Spleen (tissue), 11 donors: ENCODE data around the gene CENPH. TPM values are rescaled to one million over a fixed set of nuclear protein-coding genes. Genes with fewer than 3 reads are reported as not detected.

Experiments
- DNase-seq: peaks from one replicate; pipeline ENCODE4 v3.0.0-alpha.2; 2020
- H3K27ac ChIP-seq, 8 donors: fragments of 200-600 bp; sonication (generic) in 7 of 8; 1 replicate in 4 of 8; 2 replicates in 4 of 8; pipeline versions ENCODE4 v1.5.0 to v1.8.0; 2016 to 2021; ENCODE audit warnings: inconsistent platforms in 4 of 8, mild to moderate bottlenecking in 4 of 8, moderate library complexity in 1 of 8
- H3K27me3 ChIP-seq, 7 donors: fragments of 200-600 bp; sonication (generic) in 6 of 7; replicated peaks in 1 of 7; 1 replicate in 4 of 7; 2 replicates in 3 of 7; pipeline versions ENCODE4 v1.5.0 to v1.8.0; 2016 to 2021; ENCODE audit warnings: inconsistent platforms in 3 of 7, mild to moderate bottlenecking in 1 of 7
- H3K36me3 ChIP-seq, 6 donors: fragments of 200-600 bp; sonication (generic) in 5 of 6; 1 replicate in 4 of 6; 2 replicates in 2 of 6; pipeline versions ENCODE4 v1.5.0 to v1.8.0; 2016 to 2021; ENCODE audit warnings: inconsistent platforms in 2 of 6
- H3K4me1 ChIP-seq, 6 donors: fragments of 200-600 bp; sonication (generic) in 5 of 6; 1 replicate in 3 of 6; 2 replicates in 3 of 6; pipeline versions ENCODE4 v1.5.0 to v1.8.0; 2016 to 2021; ENCODE audit warnings: inconsistent platforms in 3 of 6
- H3K4me3 ChIP-seq, 8 donors: fragments of 200-600 bp; sonication (generic) in 7 of 8; 1 replicate in 4 of 8; 2 replicates in 4 of 8; pipeline versions ENCODE4 v1.5.0 to v1.8.0; 2016 to 2021; ENCODE audit warnings: inconsistent platforms in 4 of 8, mild to moderate bottlenecking in 4 of 8, moderate library complexity in 2 of 8
- H3K9me3 ChIP-seq, 8 donors: fragments of 200-600 bp; sonication (generic) in 7 of 8; 1 replicate in 4 of 8; 2 replicates in 4 of 8; pipeline versions ENCODE4 v1.5.0 to v1.8.0; 2016 to 2021; ENCODE audit warnings: inconsistent platforms in 4 of 8
- CTCF ChIP-seq, 11 experiments: fragments of 200-600 bp in 7 of 11; fragments of 450-650 bp in 4 of 11; sonication (generic) in 4 of 11; IDR thresholded peaks in 8 of 11; conservative IDR thresholded peaks in 3 of 11; 1 replicate in 7 of 11; 2 replicates in 4 of 11; pipeline versions ENCODE4 v1.4.0 to v1.8.0; 2016 to 2021; ENCODE audit warnings: antibody characterized with exemption in 11 of 11, inconsistent platforms in 4 of 11, mild to moderate bottlenecking in 1 of 11
- POLR2A ChIP-seq, 3 donors: fragments of 450-650 bp; IDR thresholded peaks; one replicate each; pipeline ENCODE4 v1.5.1; 2017; ENCODE audit warnings: antibody characterized with exemption in 3 of 3, mild to moderate bottlenecking in 1 of 3
- POLR2AphosphoS5 ChIP-seq, 3 donors: sonication (generic); formaldehyde crosslinking; IDR thresholded peaks; one replicate each; pipeline ENCODE4 v1.5.1; 2017; ENCODE audit warnings: antibody characterized with exemption in 3 of 3
- WGBS, 5 donors: extraction: QIAGEN DNeasy Blood & Tissue Kit in 3 of 5; methylation state at CpG; one replicate each; pipeline versions ENCODE4 v1.1.5 to v1.1.7; 2013 to 2018; 5-methylcytosine and 5-hydroxymethylcytosine counted together
- intact Hi-C: fragments of 100-400 bp; cut with DNase I; formaldehyde crosslinking; loops from one replicate; pipeline ENCODE4 v1.15.0; 2023; ENCODE audit warnings: low total_unique reads
- polyA plus RNA-seq, 3 donors: library from polyadenylated mRNA; stranded (reverse); fragments of 200-250 nt; gene quantifications; one replicate each; pipeline ENCODE4 v1.2.1, GENCODE V29; 2013
- total RNA-seq, 7 donors: library from RNA; depleted of rRNA in 3 of 7; stranded (reverse); fragments of >200 nt in 3 of 7; fragmentation: NEBNext Ultra II Directional in 4 of 7; extraction: Animal tissue kit (Norgen Biotek cat#: 25700) in 4 of 7; gene quantifications; one replicate each; pipeline versions ENCODE4 v1.1.0 to v1.2.1, GENCODE V29; 2016 to 2021
- donor health status: healthy with polysubstance abuse.
- donor health status: DM: no; HTN: no; CAD: no; lungs with moderate emphysema.
- donor health status: DM: no; HTN: no; CAD: no.
- donor health status: Bipolar disorder and iron deficiency.
- donor health status: healthy.
- donor health status: DM: no; HTN: no; CAD: no.
- donor health status: DM: yes; HTN: yes; CAD: no.

The CENPH gene
- total and polyA plus RNA-seq, 10 donors, result 4.7 to 15.6 (median 8.1) TPM

GRCh38 chr5:69158039-69158438, 31.3 kb upstream of the CENPH start:
- intact Hi-C loops, result no loop called here
- 92 to 99% (median 97%) methylated on average over 3 of the region's 3 CpGs for WGBS, 5 donors
- no peak for DNase-seq

GRCh38 chr5:69160651-69161050, 28.7 kb upstream of the CENPH start:
- Histone ChIP-seq H3K9me3 (no peaks in the 10 kb centered on the region), H3K36me3 (no peaks in the 10 kb centered on the region), H3K4me1 (peaks cover 0 to under 1% (median 0%) of the 10 kb centered on the region in 6 donors), H3K27me3 (no peaks in the 10 kb centered on the region), H3K27ac (no peak overlapping the region), H3K4me3 (no peak overlapping the region)
- intact Hi-C loops, result loop anchor here (10.0 kb wide), 1 partner anchor 174 kb away; the partner anchor contains the start of gene CCDC125
- no peak for TF ChIP-seq CTCF (IDR thresholded peaks at IDR 0.05 in 8 of 11, conservative IDR thresholded peaks at IDR 0.05 in 3 of 11)
- TF ChIP-seq POLR2A (IDR thresholded peaks at IDR 0.05), result no peak
- TF ChIP-seq POLR2AphosphoS5 (IDR thresholded peaks at IDR 0.05), result no peak
- 92 to 96% (median 94%) methylated on average over 16 of the region's 16 CpGs for WGBS, 5 donors
- DNase-seq, result no peak

More at GRCh38 chr5:69158039-69158438, 31.3 kb upstream of the CENPH start:
- H3K4me3 ChIP-seq, result no peak overlapping the region
- no peaks in the 10 kb centered on the region for H3K27me3 ChIP-seq
- H3K9me3 ChIP-seq, result no peaks in the 10 kb centered on the region
- no peaks in the 10 kb centered on the region for H3K36me3 ChIP-seq
- H3K4me1 ChIP-seq, result no peaks in the 10 kb centered on the region
- no peak for TF ChIP-seq CTCF (IDR thresholded peaks at IDR 0.05 in 8 of 11, conservative IDR thresholded peaks at IDR 0.05 in 3 of 11)
- TF ChIP-seq POLR2A (IDR thresholded peaks at IDR 0.05), result no peak
- TF ChIP-seq POLR2AphosphoS5 (IDR thresholded peaks at IDR 0.05), result no peak
- no peak overlapping the region for H3K27ac ChIP-seq

GRCh38 chr5:69166686-69167492, 22.5 kb upstream of the CENPH start, which contains the start of gene CCNB1:
TSS of gene CCNB1 (plus strand) at chr5:69167150. CDS start at chr5:69167263, 113 bp downstream.
- TF ChIP-seq CTCF (IDR thresholded peaks at IDR 0.05 in 8 of 11, conservative IDR thresholded peaks at IDR 0.05 in 3 of 11), result peak in 2 of 11 experiments; percentile 32 to 34
- TF ChIP-seq POLR2AphosphoS5 (IDR thresholded peaks at IDR 0.05), result peak; percentile 84 to 89 (median 89)
- no peak for TF ChIP-seq POLR2A (IDR thresholded peaks at IDR 0.05)

GRCh38 chr5:69167493-69167855, 21.9 kb upstream of the CENPH start:
- Histone ChIP-seq H3K9me3 (no peaks in the 10 kb centered on the region), H3K4me1 (peaks cover 6 to 30% (median 24%) of the 10 kb centered on the region in 6 donors), H3K36me3 (peaks cover 0 to 32% (median 4%) of the 10 kb centered on the region in 6 donors), H3K27me3 (no peaks in the 10 kb centered on the region), H3K27ac (peak overlapping the region in 6 of 8 donors; percentile 37 to 80 (median 69)), H3K4me3 (peak overlapping the region; percentile 81 to 93 (median 87))
- no peak for DNase-seq
- intact Hi-C loops, result loop anchor here (10.0 kb wide), 1 partner anchor 167 kb away; the partner anchor contains the start of gene CCDC125
- 1 to 3% (median 1%) methylated on average over 11 of the region's 11 CpGs for WGBS, 5 donors
- TF ChIP-seq CTCF (IDR thresholded peaks at IDR 0.05 in 8 of 11, conservative IDR thresholded peaks at IDR 0.05 in 3 of 11), result no peak

More at GRCh38 chr5:69166686-69167492, 22.5 kb upstream of the CENPH start, which contains the start of gene CCNB1:
- peak; percentile 100 for DNase-seq
- Histone ChIP-seq H3K9me3 (no peaks in the 10 kb centered on the region), H3K27me3 (no peaks in the 10 kb centered on the region), H3K4me1 (peaks cover 6 to 30% (median 24%) of the 10 kb centered on the region in 6 donors), H3K27ac (peak within 1 kb of the TSS; percentile 27 to 80 (median 68)), H3K36me3 (peaks cover 0 to 26% (median under 1%) of the 10 kb centered on the region in 6 donors), H3K4me3 (peak within 1 kb of the TSS; percentile 81 to 93 (median 87))
- 1 to 2% (median 2%) methylated on average over 26 to 50 of the region's 50 CpGs for WGBS, 5 donors
- intact Hi-C loops, result loop anchor here (10.0 kb wide), 1 partner anchor 168 kb away; the partner anchor contains the start of gene CCDC125
